ENCODE measurements around the gene AVEN.
"Not testable (repeated sequence)": the region's sequence is repeated elsewhere in the genome, so short reads cannot be mapped to it uniquely, and the experiment has no call there.

The AVEN gene

GRCh38 chr15:33831646-33832045 is 207.4 kb downstream of the AVEN start:
- no peak for TF ChIP-seq CTCF (IDR thresholded peaks at IDR 0.05; ENCODE audit: low read depth, low read length, missing control alignments)
- no peaks in the 10 kb centered on the region for H3K36me3 ChIP-seq (replicated peaks)
- in situ Hi-C loops (cut with HindIII; ENCODE audit: low pct_ligation_motif_present, low sequenced_read_pairs), result no loop called here
- no peak overlapping the region for H3K4me3 ChIP-seq (ENCODE audit: low read depth, low read length)
- DNase-seq, result no peak
- H3K27ac ChIP-seq, result no peak overlapping the region
- H3K27me3 ChIP-seq (replicated peaks), result no peaks in the 10 kb centered on the region

GRCh38 chr15:33830351-33830750 is 208.7 kb downstream of the AVEN start:
- H3K4me3 ChIP-seq (ENCODE audit: low read depth, low read length), result no peak overlapping the region
- DNase-seq, result no peak
- TF ChIP-seq CTCF (IDR thresholded peaks at IDR 0.05; ENCODE audit: low read depth, low read length, missing control alignments), result no peak
- in situ Hi-C loops (cut with HindIII; ENCODE audit: low pct_ligation_motif_present, low sequenced_read_pairs), result no loop called here
- H3K27ac ChIP-seq, result no peak overlapping the region
- no peaks in the 10 kb centered on the region for H3K27me3 ChIP-seq (replicated peaks)
- no peaks in the 10 kb centered on the region for H3K36me3 ChIP-seq (replicated peaks)

- no peak for DNase-seq
- H3K4me3 ChIP-seq (ENCODE audit: low read depth, low read length), result no peak overlapping the region
- H3K27me3 ChIP-seq (replicated peaks), result no peaks in the 10 kb centered on the region
- TF ChIP-seq CTCF (IDR thresholded peaks at IDR 0.05; ENCODE audit: low read depth, low read length, missing control alignments), result no peak
- H3K36me3 ChIP-seq (replicated peaks), result no peaks in the 10 kb centered on the region
- in situ Hi-C loops (cut with HindIII; ENCODE audit: low pct_ligation_motif_present, low sequenced_read_pairs), result no loop called here
- H3K27ac ChIP-seq, result no peak overlapping the region
Measured at GRCh38 chr15:33826201-33826600, 212.8 kb downstream of the AVEN start.

- DNase-seq, result no peak
- TF ChIP-seq CTCF (IDR thresholded peaks at IDR 0.05; ENCODE audit: low read depth, low read length, missing control alignments), result no peak
- no peaks in the 10 kb centered on the region for H3K27me3 ChIP-seq (replicated peaks)
- no peaks in the 10 kb centered on the region for H3K36me3 ChIP-seq (replicated peaks)
- no peak overlapping the region for H3K4me3 ChIP-seq (ENCODE audit: low read depth, low read length)
- in situ Hi-C loops (cut with HindIII; ENCODE audit: low pct_ligation_motif_present, low sequenced_read_pairs), result no loop called here
- H3K27ac ChIP-seq, result no peak overlapping the region
Measured at GRCh38 chr15:33825453-33825852, 213.6 kb downstream of the AVEN start.

GRCh38 chr15:33823119-33823518 is 215.9 kb downstream of the AVEN start:
- TF ChIP-seq CTCF (IDR thresholded peaks at IDR 0.05; ENCODE audit: low read depth, low read length, missing control alignments), result no peak
- in situ Hi-C loops (cut with HindIII; ENCODE audit: low pct_ligation_motif_present, low sequenced_read_pairs), result no loop called here
- no peaks in the 10 kb centered on the region for H3K27me3 ChIP-seq (replicated peaks)
- no peak for DNase-seq
- no peak overlapping the region for H3K27ac ChIP-seq
- no peak overlapping the region for H3K4me3 ChIP-seq (ENCODE audit: low read depth, low read length)
- H3K36me3 ChIP-seq (replicated peaks), result no peaks in the 10 kb centered on the region

- no peak overlapping the region for H3K27ac ChIP-seq
- no peaks in the 10 kb centered on the region for H3K27me3 ChIP-seq (replicated peaks)
- H3K4me3 ChIP-seq (ENCODE audit: low read depth, low read length), result no peak overlapping the region
- no peak for DNase-seq
- in situ Hi-C loops (cut with HindIII; ENCODE audit: low pct_ligation_motif_present, low sequenced_read_pairs), result no loop called here
- no peaks in the 10 kb centered on the region for H3K36me3 ChIP-seq (replicated peaks)
- no peak for TF ChIP-seq CTCF (IDR thresholded peaks at IDR 0.05; ENCODE audit: low read depth, low read length, missing control alignments)
Measured at GRCh38 chr15:33822479-33822878, 216.5 kb downstream of the AVEN start.

- H3K27me3 ChIP-seq (replicated peaks); H3K36me3 ChIP-seq (replicated peaks); H3K27ac ChIP-seq; DNase-seq; H3K4me3 ChIP-seq (ENCODE audit: low read depth, low read length); in situ Hi-C loops (cut with HindIII; ENCODE audit: low pct_ligation_motif_present, low sequenced_read_pairs): not testable (repeated sequence)
Measured at GRCh38 chr15:33819499-33819898, 219.5 kb downstream of the AVEN start.
